ENCODE measurements around the gene LMNTD1.

DNA sequence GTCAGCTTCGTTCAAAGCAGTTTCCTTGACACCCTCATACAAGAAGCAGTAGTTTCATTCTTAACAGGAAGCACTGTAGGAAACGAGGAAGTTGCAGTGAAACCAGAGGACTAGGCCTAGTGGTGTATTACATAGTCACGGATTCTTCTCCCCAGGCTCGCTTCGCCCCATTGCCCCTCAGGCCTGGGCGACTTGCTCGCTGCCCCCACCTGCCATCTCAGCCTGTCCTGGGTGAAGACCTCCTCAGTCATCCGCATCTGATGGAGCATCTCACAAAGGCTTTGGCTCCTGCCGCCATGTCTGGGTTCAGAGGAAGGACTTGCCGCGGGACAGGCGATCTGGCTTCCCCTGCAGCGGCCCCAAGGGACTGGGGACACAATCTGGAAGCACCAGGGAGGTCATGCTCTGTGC, 93.5 kb downstream of the LMNTD1 start:
- TF ChIP-seq, protein P1, sequence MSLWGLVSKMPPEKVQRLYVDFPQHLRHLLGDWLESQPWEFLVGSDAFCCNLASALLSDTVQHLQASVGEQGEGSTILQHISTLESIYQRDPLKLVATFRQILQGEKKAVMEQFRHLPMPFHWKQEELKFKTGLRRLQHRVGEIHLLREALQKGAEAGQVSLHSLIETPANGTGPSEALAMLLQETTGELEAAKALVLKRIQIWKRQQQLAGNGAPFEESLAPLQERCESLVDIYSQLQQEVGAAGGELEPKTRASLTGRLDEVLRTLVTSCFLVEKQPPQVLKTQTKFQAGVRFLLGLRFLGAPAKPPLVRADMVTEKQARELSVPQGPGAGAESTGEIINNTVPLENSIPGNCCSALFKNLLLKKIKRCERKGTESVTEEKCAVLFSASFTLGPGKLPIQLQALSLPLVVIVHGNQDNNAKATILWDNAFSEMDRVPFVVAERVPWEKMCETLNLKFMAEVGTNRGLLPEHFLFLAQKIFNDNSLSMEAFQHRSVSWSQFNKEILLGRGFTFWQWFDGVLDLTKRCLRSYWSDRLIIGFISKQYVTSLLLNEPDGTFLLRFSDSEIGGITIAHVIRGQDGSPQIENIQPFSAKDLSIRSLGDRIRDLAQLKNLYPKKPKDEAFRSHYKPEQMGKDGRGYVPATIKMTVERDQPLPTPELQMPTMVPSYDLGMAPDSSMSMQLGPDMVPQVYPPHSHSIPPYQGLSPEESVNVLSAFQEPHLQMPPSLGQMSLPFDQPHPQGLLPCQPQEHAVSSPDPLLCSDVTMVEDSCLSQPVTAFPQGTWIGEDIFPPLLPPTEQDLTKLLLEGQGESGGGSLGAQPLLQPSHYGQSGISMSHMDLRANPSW (CRISPR knock-in tag; IDR thresholded peaks at IDR 0.05): no peak
- TF ChIP-seq, protein P2, sequence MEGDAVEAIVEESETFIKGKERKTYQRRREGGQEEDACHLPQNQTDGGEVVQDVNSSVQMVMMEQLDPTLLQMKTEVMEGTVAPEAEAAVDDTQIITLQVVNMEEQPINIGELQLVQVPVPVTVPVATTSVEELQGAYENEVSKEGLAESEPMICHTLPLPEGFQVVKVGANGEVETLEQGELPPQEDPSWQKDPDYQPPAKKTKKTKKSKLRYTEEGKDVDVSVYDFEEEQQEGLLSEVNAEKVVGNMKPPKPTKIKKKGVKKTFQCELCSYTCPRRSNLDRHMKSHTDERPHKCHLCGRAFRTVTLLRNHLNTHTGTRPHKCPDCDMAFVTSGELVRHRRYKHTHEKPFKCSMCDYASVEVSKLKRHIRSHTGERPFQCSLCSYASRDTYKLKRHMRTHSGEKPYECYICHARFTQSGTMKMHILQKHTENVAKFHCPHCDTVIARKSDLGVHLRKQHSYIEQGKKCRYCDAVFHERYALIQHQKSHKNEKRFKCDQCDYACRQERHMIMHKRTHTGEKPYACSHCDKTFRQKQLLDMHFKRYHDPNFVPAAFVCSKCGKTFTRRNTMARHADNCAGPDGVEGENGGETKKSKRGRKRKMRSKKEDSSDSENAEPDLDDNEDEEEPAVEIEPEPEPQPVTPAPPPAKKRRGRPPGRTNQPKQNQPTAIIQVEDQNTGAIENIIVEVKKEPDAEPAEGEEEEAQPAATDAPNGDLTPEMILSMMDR (IDR thresholded peaks at IDR 0.05 in 2 of 3, conservative IDR thresholded peaks at IDR 0.05 in 1 of 3; ENCODE audit: insufficient read depth in 2 of 3, low read depth in 1 of 3, low read length in 3 of 3): no peak
- TF ChIP-seq NRF1 (conservative IDR thresholded peaks at IDR 0.05 in 1 of 2, IDR thresholded peaks at IDR 0.05 in 1 of 2): no peak
- TF ChIP-seq, protein P3, sequence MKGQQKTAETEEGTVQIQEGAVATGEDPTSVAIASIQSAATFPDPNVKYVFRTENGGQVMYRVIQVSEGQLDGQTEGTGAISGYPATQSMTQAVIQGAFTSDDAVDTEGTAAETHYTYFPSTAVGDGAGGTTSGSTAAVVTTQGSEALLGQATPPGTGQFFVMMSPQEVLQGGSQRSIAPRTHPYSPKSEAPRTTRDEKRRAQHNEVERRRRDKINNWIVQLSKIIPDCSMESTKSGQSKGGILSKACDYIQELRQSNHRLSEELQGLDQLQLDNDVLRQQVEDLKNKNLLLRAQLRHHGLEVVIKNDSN (CRISPR knock-in tag; IDR thresholded peaks at IDR 0.05): no peak

All from K562 (cell line).